VCaP (cell line): ENCODE results near the gene POPDC3.

ENCODE experiments used
- H3K27ac ChIP-seq: fragments of 450-650 bp; 2 replicates; pipeline ENCODE4 v1.5.1; 2017
- CTCF ChIP-seq: fragments of 450-650 bp; conservative IDR thresholded peaks from 2 replicates; pipeline ENCODE4 v1.5.1; 2017; ENCODE audit warnings: mild to moderate bottlenecking, moderate library complexity

POPDC3 gene

GRCh38 chr6:105151644-105152043 lies 28.2 kb downstream of the POPDC3 start:
- TF ChIP-seq CTCF, result no peak
- H3K27ac ChIP-seq, result no peak overlapping the region

DNA sequence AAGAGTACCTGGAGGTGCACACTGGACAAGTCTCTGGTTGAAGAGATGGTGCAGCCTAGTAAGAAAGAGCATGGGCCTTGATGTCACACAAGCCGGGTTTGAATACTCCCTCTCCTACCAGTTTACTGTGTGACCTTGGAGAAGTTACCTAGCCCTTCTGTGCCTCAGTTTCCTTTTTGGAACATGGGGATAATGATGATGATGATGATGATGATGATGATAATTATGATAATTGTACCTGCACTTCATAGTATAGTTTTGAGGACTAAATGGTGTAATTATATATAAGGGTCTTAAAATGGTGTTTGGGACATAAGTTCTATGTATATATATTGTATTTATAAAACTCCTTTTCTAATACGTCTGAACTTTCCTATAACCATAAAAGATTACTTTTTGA lies 41.7 kb downstream of the POPDC3 start:
- no peak overlapping the region for H3K27ac ChIP-seq
- TF ChIP-seq CTCF, result no peak

DNA sequence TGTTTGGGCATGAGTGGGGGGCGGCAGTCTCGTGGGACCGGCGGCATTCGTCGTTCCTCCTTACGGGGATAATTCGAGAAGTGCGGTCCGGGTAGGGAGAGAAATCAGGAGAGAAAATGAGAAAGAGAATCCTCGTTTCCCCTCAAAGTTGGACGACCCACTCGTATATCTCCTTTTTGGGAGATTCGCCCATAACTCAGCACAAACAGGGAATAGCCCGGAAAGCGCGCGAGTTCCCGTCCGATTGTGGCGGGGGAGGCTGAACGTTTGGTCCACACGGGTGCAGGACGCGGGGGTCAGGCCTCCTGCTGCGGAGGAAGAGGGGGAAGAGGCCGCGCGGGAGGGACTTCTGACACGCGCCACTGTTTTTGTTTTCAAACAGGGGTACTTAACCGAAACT lies 42.4 kb downstream of the POPDC3 start:
- no peak for TF ChIP-seq CTCF
- H3K27ac ChIP-seq, result peak overlapping the region; percentile 53; the same call in 1 of the 2 replicates

GRCh38 chr6:105136431-105137350 lies 43.1 kb downstream of the POPDC3 start:
- peak; percentile 43 for TF ChIP-seq CTCF
- H3K27ac ChIP-seq, result peak overlapping the region; percentile 53; the same call in 1 of the 2 replicates

GRCh38 chr6:105135907-105136430 lies 43.8 kb downstream of the POPDC3 start:
- no peak for TF ChIP-seq CTCF
- H3K27ac ChIP-seq, result peak overlapping the region; percentile 53; the same call in 1 of the 2 replicates

- TF ChIP-seq CTCF, result peak; percentile 39
- no peak overlapping the region for H3K27ac ChIP-seq
Observed at GRCh38 chr6:105135056-105135455, 44.8 kb downstream of the POPDC3 start.

DNA sequence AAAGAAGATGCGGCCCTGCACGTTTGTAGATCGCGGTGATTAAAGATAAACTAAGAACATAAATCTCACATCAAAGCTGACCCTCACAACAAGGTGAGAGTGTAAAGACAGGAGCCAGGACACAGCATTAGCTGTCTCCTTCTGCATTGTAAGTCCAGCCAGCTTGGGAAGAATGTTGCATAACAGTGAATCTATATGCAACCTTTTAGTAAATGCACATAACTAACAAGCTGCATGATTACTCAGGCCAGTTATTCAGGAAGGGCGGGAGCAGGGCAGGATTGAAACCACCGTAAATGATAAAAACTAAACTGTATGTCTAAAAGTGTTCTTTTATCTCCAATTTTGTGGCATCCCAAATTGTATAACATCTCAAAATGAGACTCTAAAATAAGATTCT lies 57.1 kb downstream of the POPDC3 start:
- peak overlapping the region; percentile 81 for H3K27ac ChIP-seq
- TF ChIP-seq CTCF, result no peak
